Left ventricle myocardium inferior (tissue), 1 donor: ENCODE measurements around the gene CCL22. TPM values are rescaled to one million over a fixed set of nuclear protein-coding genes. Genes with fewer than 3 reads are reported as not detected.
A peak's percentile ranks its signal among the peaks of the same experiment; 100 is the strongest.
"Not testable (repeated sequence)": the region's sequence is repeated elsewhere in the genome, so short reads cannot be mapped to it uniquely, and the experiment has no call there.

Experiments
- DNase-seq: peaks from one replicate; pipeline ENCODE4 v3.0.0-alpha.2; 2020
- H3K27ac ChIP-seq: fragments of 200-600 bp; replicated peaks from 2 replicates; pipeline ENCODE4 v1.8.0; 2021
- H3K27me3 ChIP-seq: fragments of 200-600 bp; 2 replicates; pipeline ENCODE4 v1.8.0; 2021; ENCODE audit warnings: low read depth
- H3K36me3 ChIP-seq: fragments of 200-600 bp; 2 replicates; pipeline ENCODE4 v1.8.0; 2021
- H3K4me1 ChIP-seq: fragments of 200-600 bp; 2 replicates; pipeline ENCODE4 v1.8.0; 2021
- H3K4me3 ChIP-seq: fragments of 200-600 bp; 2 replicates; pipeline ENCODE4 v1.8.0; 2021; ENCODE audit warnings: mild to moderate bottlenecking, moderate library complexity
- H3K9me3 ChIP-seq: fragments of 200-600 bp; replicated peaks from 2 replicates; pipeline ENCODE4 v1.8.0; 2021
- CTCF ChIP-seq: fragments of 200-600 bp; IDR thresholded peaks from 2 replicates; pipeline ENCODE4 v1.8.0; 2021; ENCODE audit warnings: antibody characterized with exemption, mild to moderate bottlenecking, borderline replicate concordance
- intact Hi-C: fragments of 100-400 bp; cut with micrococcal nuclease; formaldehyde crosslinking; loops from one replicate; pipeline ENCODE4 v1.11.0; 2022
- total RNA-seq: library from RNA; stranded (reverse); fragmentation: NEBNext Ultra II Directional; extraction: Animal tissue kit (Norgen Biotek cat#: 25700); gene quantifications from one replicate; pipeline ENCODE4 v1.2.1, GENCODE V29; 2021
- donor health status: DM: no; HTN: yes; CAD: no; lungs with severe emphysema.

CCL22 gene
- total RNA-seq, 1 donor from 2014 or later, result not detected

GRCh38 chr16:57372372-57373116 lies 14.0 kb downstream of the CCL22 start, which contains the start of gene CX3CL1:
TSS of gene CX3CL1 (plus strand) at chr16:57372490. CDS start at chr16:57372569, 79 bp downstream.
- DNase-seq, result peak; percentile 60
- peak within 1 kb of the TSS; percentile 93 for H3K27ac ChIP-seq

GRCh38 chr16:57373117-57373947 lies 14.7 kb downstream of the CCL22 start:
- intact Hi-C loops, result no loop called here
- Histone ChIP-seq H3K27ac (peak overlapping the region; percentile 93), H3K36me3 (no peaks in the 10 kb centered on the region), H3K27me3 (peaks cover 5% of the 10 kb centered on the region), H3K4me3 (peak overlapping the region; percentile 73), H3K9me3 (no peaks in the 10 kb centered on the region), H3K4me1 (peaks cover 50% of the 10 kb centered on the region)
- no peak for DNase-seq
- TF ChIP-seq CTCF, result no peak

More at GRCh38 chr16:57372372-57373116, 14.0 kb downstream of the CCL22 start, which contains the start of gene CX3CL1:
- peak; percentile 39 for TF ChIP-seq CTCF
- peaks cover 5% of the 10 kb centered on the region for H3K27me3 ChIP-seq
- H3K4me1 ChIP-seq, result peaks cover 46% of the 10 kb centered on the region
- H3K9me3 ChIP-seq, result no peaks in the 10 kb centered on the region
- H3K36me3 ChIP-seq, result no peaks in the 10 kb centered on the region
- peak within 1 kb of the TSS; percentile 73 for H3K4me3 ChIP-seq
- intact Hi-C loops, result no loop called here

- Histone ChIP-seq H3K4me3 (peak overlapping the region; percentile 73), H3K36me3 (no peaks in the 10 kb centered on the region), H3K9me3 (no peaks in the 10 kb centered on the region), H3K27me3 (peaks cover 5% of the 10 kb centered on the region), H3K27ac (peak overlapping the region; percentile 93), H3K4me1 (peaks cover 57% of the 10 kb centered on the region)
- no peak for TF ChIP-seq CTCF
- DNase-seq, result no peak
- intact Hi-C loops, result no loop called here
These were observed 15.5 kb downstream of the CCL22 start for GRCh38 chr16:57374067-57374534.

GRCh38 chr16:57374925-57375465 lies 16.4 kb downstream of the CCL22 start:
- H3K9me3 ChIP-seq, H3K36me3 ChIP-seq, DNase-seq, H3K27me3 ChIP-seq, intact Hi-C loops: not testable (repeated sequence)
- Histone ChIP-seq H3K4me1 (peaks cover 65% of the 10 kb centered on the region), H3K27ac (peak overlapping the region; percentile 93), H3K4me3 (peak overlapping the region; percentile 73)

- Histone ChIP-seq H3K27me3 (peaks cover 5% of the 10 kb centered on the region), H3K9me3 (no peaks in the 10 kb centered on the region), H3K36me3 (no peaks in the 10 kb centered on the region), H3K4me1 (peaks cover 77% of the 10 kb centered on the region), H3K27ac (no peak overlapping the region), H3K4me3 (no peak overlapping the region)
- no peak for TF ChIP-seq CTCF
- intact Hi-C loops, result no loop called here
- DNase-seq, result no peak
These were observed 17.8 kb downstream of the CCL22 start for GRCh38 chr16:57376313-57376818.
